K562 (cell line): ENCODE results near the gene VAT1L. TPM values are rescaled to one million over a fixed set of nuclear protein-coding genes. Genes with fewer than 3 reads are reported as not detected.

ENCODE experiments used
- CAMTA2 ChIP-seq: fragments of 250-450 bp; sonication (Bioruptor Pico); conservative IDR thresholded peaks from 2 replicates; pipeline ENCODE4 v1.5.1; 2022
- CTCF ChIP-seq, 3 experiments: IDR thresholded peaks in 2 of 3; conservative IDR thresholded peaks in 1 of 3; 2 replicates each; pipeline ENCODE4 v1.5.1; 2011 to 2012; ENCODE audit warnings: low read length in 3 of 3, mild to moderate bottlenecking in 3 of 3, control low read depth in 2 of 3, improper control_type of control experiment in 1 of 3, inconsistent platforms in 1 of 3, low read depth in 1 of 3, mixed read lengths in 1 of 3, moderate library complexity in 1 of 3; ENCODE audit not compliant: insufficient read depth in 2 of 3
- MBD2 ChIP-seq: sonication (generic); IDR thresholded peaks from 2 replicates; pipeline ENCODE4 v1.6.1; 2016; ENCODE audit warnings: low read depth, borderline replicate concordance
- MGA ChIP-seq: fragments of 450-650 bp; IDR thresholded peaks from 2 replicates; pipeline ENCODE4 v1.6.1; 2016; ENCODE audit warnings: mild to moderate bottlenecking, moderate library complexity
- SRSF9 ChIP-seq: fragments of 200-400 bp; formaldehyde crosslinking; IDR thresholded peaks from 2 replicates; pipeline ENCODE4 v1.6.1; 2017; ENCODE audit warnings: low read depth, low read length, borderline replicate concordance
- ZBTB49 ChIP-seq: sonication (generic); formaldehyde crosslinking; IDR thresholded peaks from 2 replicates; pipeline ENCODE4 v1.8.0; 2022; ENCODE audit warnings: missing genetic modification reagents, mild to moderate bottlenecking, borderline replicate concordance
- ZNF143 ChIP-seq: sonication (generic); formaldehyde crosslinking; IDR thresholded peaks from 2 replicates; pipeline ENCODE4 v1.9.0; 2022; ENCODE audit warnings: mild to moderate bottlenecking, missing genetic modification reagents
- ZNF695 ChIP-seq: fragments of 450-650 bp; formaldehyde crosslinking; IDR thresholded peaks from 2 replicates; pipeline ENCODE4 v1.4.0; 2020; ENCODE audit warnings: mild to moderate bottlenecking, moderate library complexity
- ZNF764 ChIP-seq: fragments of 250-450 bp; sonication (Bioruptor Pico); IDR thresholded peaks from 2 replicates; pipeline ENCODE4 v1.4.0; 2020; ENCODE audit warnings: low read depth, mild to moderate bottlenecking, moderate library complexity
- ZSCAN32 ChIP-seq: fragments of 450-650 bp; formaldehyde crosslinking; IDR thresholded peaks from 2 replicates; pipeline ENCODE4 v1.4.0; 2020; ENCODE audit warnings: mild to moderate bottlenecking, moderate library complexity
- polyA plus RNA-seq, 8 experiments: library from polyadenylated mRNA; depleted of rRNA in 4 of 8; stranded (reverse) in 5 of 8; unstranded in 3 of 8; fragments of >200 nt; fragmentation: Nextera tagmentation in 2 of 8; fragmentation: Illumina TruSeq in 1 of 8; extraction: Ambion mirVana in 2 of 8; extraction: Trizol in 1 of 8; gene quantifications; 2 replicates each; pipeline versions ENCODE4 v1.2.1 to v1.2.3, GENCODE V29; 2011 to 2014; ENCODE audit warnings: inconsistent platforms in 1 of 8, missing spikeins in 1 of 8
- total RNA-seq, 7 experiments: library from RNA; depleted of rRNA in 6 of 7; stranded (reverse); fragments of >200 nt in 6 of 7; fragmentation: Illumina TruSeq in 2 of 7; extraction: Trizol in 2 of 7; gene quantifications; 2 replicates each; pipeline versions ENCODE4 v1.2.1 to v1.2.3, GENCODE V29; 2011 to 2021; ENCODE audit warnings: low replicate concordance in 1 of 7
- TF ChIP-seq, protein P1 (sequence below): fragments of 450-650 bp; formaldehyde crosslinking; IDR thresholded peaks from 2 replicates; pipeline ENCODE4 v1.4.0; 2020; ENCODE audit warnings: mild to moderate bottlenecking, moderate library complexity

The VAT1L gene
- total and polyA plus RNA-seq, 9 of the 15 experiments (the other 6 are each of a cell fraction or from before 2014, with no cell fraction given), result 0.01 TPM; not detected in 8

DNA sequence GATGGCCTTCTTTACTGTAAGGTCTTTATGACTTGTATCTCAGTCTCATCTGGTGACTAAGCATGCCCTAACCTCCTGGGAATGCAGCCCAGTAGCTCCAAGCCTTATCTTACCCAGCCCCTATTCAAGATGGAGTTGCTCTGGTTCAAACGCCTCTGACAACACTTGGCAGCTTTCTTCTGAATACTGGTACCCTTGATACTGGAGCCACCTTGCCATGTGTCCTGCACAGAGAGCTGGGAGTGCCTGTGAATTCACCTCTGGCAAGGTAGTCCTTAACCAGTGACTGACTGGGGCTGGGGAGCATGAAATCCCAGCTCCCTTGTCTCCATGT is 48.8 kb upstream of the VAT1L start (continued):
- TF ChIP-seq ZNF695, result no peak
- no peak for TF ChIP-seq SRSF9
- no peak for TF ChIP-seq MGA
- TF ChIP-seq CAMTA2 (CRISPR knock-in tag), result no peak
- TF ChIP-seq MBD2, result no peak
- TF ChIP-seq ZNF143 (CRISPR knock-in tag), result no peak
- peak; percentile 54; the same call in 1 of the 2 replicates for TF ChIP-seq ZSCAN32 (CRISPR knock-in tag)
- TF ChIP-seq, protein P1, sequence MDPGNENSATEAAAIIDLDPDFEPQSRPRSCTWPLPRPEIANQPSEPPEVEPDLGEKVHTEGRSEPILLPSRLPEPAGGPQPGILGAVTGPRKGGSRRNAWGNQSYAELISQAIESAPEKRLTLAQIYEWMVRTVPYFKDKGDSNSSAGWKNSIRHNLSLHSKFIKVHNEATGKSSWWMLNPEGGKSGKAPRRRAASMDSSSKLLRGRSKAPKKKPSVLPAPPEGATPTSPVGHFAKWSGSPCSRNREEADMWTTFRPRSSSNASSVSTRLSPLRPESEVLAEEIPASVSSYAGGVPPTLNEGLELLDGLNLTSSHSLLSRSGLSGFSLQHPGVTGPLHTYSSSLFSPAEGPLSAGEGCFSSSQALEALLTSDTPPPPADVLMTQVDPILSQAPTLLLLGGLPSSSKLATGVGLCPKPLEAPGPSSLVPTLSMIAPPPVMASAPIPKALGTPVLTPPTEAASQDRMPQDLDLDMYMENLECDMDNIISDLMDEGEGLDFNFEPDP (CRISPR knock-in tag), result peak; percentile 72; the same call in 1 of the 2 replicates
- TF ChIP-seq ZBTB49 (CRISPR knock-in tag), result no peak
- TF ChIP-seq ZNF764 (CRISPR knock-in tag), result no peak
- no peak for TF ChIP-seq CTCF (IDR thresholded peaks at IDR 0.05 in 2 of 3, conservative IDR thresholded peaks at IDR 0.05 in 1 of 3; ENCODE audit: insufficient read depth in 2 of 3, low read depth in 1 of 3, low read length in 3 of 3)
